Spleen (tissue), 11 donors: ENCODE measurements around the gene HDAC7. TPM values are rescaled to one million over a fixed set of nuclear protein-coding genes. Genes with fewer than 3 reads are reported as not detected.

Experiments used
- DNase-seq: peaks from one replicate; pipeline ENCODE4 v3.0.0-alpha.2; 2020
- H3K27ac ChIP-seq, 8 donors: fragments of 200-600 bp; sonication (generic) in 7 of 8; 1 replicate in 4 of 8; 2 replicates in 4 of 8; pipeline versions ENCODE4 v1.5.0 to v1.8.0; 2016 to 2021; ENCODE audit warnings: inconsistent platforms in 4 of 8, mild to moderate bottlenecking in 4 of 8, moderate library complexity in 1 of 8
- H3K27me3 ChIP-seq, 7 donors: fragments of 200-600 bp; sonication (generic) in 6 of 7; replicated peaks in 1 of 7; 1 replicate in 4 of 7; 2 replicates in 3 of 7; pipeline versions ENCODE4 v1.5.0 to v1.8.0; 2016 to 2021; ENCODE audit warnings: inconsistent platforms in 3 of 7, mild to moderate bottlenecking in 1 of 7
- H3K36me3 ChIP-seq, 6 donors: fragments of 200-600 bp; sonication (generic) in 5 of 6; 1 replicate in 4 of 6; 2 replicates in 2 of 6; pipeline versions ENCODE4 v1.5.0 to v1.8.0; 2016 to 2021; ENCODE audit warnings: inconsistent platforms in 2 of 6
- H3K4me1 ChIP-seq, 6 donors: fragments of 200-600 bp; sonication (generic) in 5 of 6; 1 replicate in 3 of 6; 2 replicates in 3 of 6; pipeline versions ENCODE4 v1.5.0 to v1.8.0; 2016 to 2021; ENCODE audit warnings: inconsistent platforms in 3 of 6
- H3K4me3 ChIP-seq, 8 donors: fragments of 200-600 bp; sonication (generic) in 7 of 8; 1 replicate in 4 of 8; 2 replicates in 4 of 8; pipeline versions ENCODE4 v1.5.0 to v1.8.0; 2016 to 2021; ENCODE audit warnings: inconsistent platforms in 4 of 8, mild to moderate bottlenecking in 4 of 8, moderate library complexity in 2 of 8
- H3K9me3 ChIP-seq, 8 donors: fragments of 200-600 bp; sonication (generic) in 7 of 8; 1 replicate in 4 of 8; 2 replicates in 4 of 8; pipeline versions ENCODE4 v1.5.0 to v1.8.0; 2016 to 2021; ENCODE audit warnings: inconsistent platforms in 4 of 8
- POLR2A ChIP-seq, 3 donors: fragments of 450-650 bp; IDR thresholded peaks; one replicate each; pipeline ENCODE4 v1.5.1; 2017; ENCODE audit warnings: antibody characterized with exemption in 3 of 3, mild to moderate bottlenecking in 1 of 3
- POLR2AphosphoS5 ChIP-seq, 3 donors: sonication (generic); formaldehyde crosslinking; IDR thresholded peaks; one replicate each; pipeline ENCODE4 v1.5.1; 2017; ENCODE audit warnings: antibody characterized with exemption in 3 of 3
- WGBS, 5 donors: extraction: QIAGEN DNeasy Blood & Tissue Kit in 3 of 5; methylation state at CpG; one replicate each; pipeline versions ENCODE4 v1.1.5 to v1.1.7; 2013 to 2018; 5-methylcytosine and 5-hydroxymethylcytosine counted together
- intact Hi-C: fragments of 100-400 bp; cut with DNase I; formaldehyde crosslinking; loops from one replicate; pipeline ENCODE4 v1.15.0; 2023; ENCODE audit warnings: low total_unique reads
- polyA plus RNA-seq, 3 donors: library from polyadenylated mRNA; stranded (reverse); fragments of 200-250 nt; gene quantifications; one replicate each; pipeline ENCODE4 v1.2.1, GENCODE V29; 2013
- total RNA-seq, 7 donors: library from RNA; depleted of rRNA in 3 of 7; stranded (reverse); fragments of >200 nt in 3 of 7; fragmentation: NEBNext Ultra II Directional in 4 of 7; extraction: Animal tissue kit (Norgen Biotek cat#: 25700) in 4 of 7; gene quantifications; one replicate each; pipeline versions ENCODE4 v1.1.0 to v1.2.1, GENCODE V29; 2016 to 2021
- TF ChIP-seq, protein P1 (sequence below), 11 experiments: fragments of 200-600 bp in 7 of 11; fragments of 450-650 bp in 4 of 11; sonication (generic) in 4 of 11; IDR thresholded peaks in 8 of 11; conservative IDR thresholded peaks in 3 of 11; 1 replicate in 7 of 11; 2 replicates in 4 of 11; pipeline versions ENCODE4 v1.4.0 to v1.8.0; 2016 to 2021; ENCODE audit warnings: antibody characterized with exemption in 11 of 11, inconsistent platforms in 4 of 11, mild to moderate bottlenecking in 1 of 11
- donor health status: healthy with polysubstance abuse.
- donor health status: DM: no; HTN: no; CAD: no; lungs with moderate emphysema.
- donor health status: DM: no; HTN: no; CAD: no.
- donor health status: Bipolar disorder and iron deficiency.
- donor health status: healthy.
- donor health status: DM: no; HTN: no; CAD: no.
- donor health status: DM: yes; HTN: yes; CAD: no.

HDAC7 gene
- total and polyA plus RNA-seq, 10 donors, result 39.6 to 158 (median 101) TPM

DNA sequence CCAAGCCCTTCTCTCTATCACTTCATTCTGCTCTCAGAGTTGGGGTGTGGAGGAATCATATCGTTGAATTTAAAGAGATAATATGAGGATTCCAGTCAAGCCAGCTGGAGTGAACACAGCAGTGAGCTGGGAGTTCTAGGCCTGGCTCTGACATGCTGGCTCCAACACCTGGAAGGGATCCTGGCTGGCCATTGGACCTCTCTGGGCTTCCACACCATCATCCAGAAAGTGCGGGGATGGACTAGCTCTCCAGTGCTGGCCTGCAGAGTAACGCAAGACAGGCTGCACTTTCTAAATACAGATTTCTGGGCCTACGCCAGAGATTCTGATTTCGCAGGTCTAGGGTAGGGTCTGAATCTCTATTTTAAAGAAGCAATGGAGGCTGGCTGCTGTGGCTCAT lies 34.8 kb upstream of the HDAC7 start:
- H3K36me3 ChIP-seq, result peaks cover 0 to 66% (median 3%) of the 10 kb centered on the region in 6 donors
- intact Hi-C loops, result no loop called here
- DNase-seq, result no peak
- no peak overlapping the region for H3K27ac ChIP-seq
- WGBS, 5 donors, result 94 to 99% (median 97%) methylated on average over 5 of the region's 5 CpGs
- TF ChIP-seq POLR2AphosphoS5 (IDR thresholded peaks at IDR 0.05) (no peak), POLR2A (IDR thresholded peaks at IDR 0.05) (no peak)
- TF ChIP-seq, protein P1, sequence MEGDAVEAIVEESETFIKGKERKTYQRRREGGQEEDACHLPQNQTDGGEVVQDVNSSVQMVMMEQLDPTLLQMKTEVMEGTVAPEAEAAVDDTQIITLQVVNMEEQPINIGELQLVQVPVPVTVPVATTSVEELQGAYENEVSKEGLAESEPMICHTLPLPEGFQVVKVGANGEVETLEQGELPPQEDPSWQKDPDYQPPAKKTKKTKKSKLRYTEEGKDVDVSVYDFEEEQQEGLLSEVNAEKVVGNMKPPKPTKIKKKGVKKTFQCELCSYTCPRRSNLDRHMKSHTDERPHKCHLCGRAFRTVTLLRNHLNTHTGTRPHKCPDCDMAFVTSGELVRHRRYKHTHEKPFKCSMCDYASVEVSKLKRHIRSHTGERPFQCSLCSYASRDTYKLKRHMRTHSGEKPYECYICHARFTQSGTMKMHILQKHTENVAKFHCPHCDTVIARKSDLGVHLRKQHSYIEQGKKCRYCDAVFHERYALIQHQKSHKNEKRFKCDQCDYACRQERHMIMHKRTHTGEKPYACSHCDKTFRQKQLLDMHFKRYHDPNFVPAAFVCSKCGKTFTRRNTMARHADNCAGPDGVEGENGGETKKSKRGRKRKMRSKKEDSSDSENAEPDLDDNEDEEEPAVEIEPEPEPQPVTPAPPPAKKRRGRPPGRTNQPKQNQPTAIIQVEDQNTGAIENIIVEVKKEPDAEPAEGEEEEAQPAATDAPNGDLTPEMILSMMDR (IDR thresholded peaks at IDR 0.05 in 8 of 11, conservative IDR thresholded peaks at IDR 0.05 in 3 of 11), result no peak
- H3K4me1 ChIP-seq, result no peaks in the 10 kb centered on the region
- no peak overlapping the region for H3K4me3 ChIP-seq
- no peaks in the 10 kb centered on the region for H3K27me3 ChIP-seq
- H3K9me3 ChIP-seq, result no peaks in the 10 kb centered on the region

DNA sequence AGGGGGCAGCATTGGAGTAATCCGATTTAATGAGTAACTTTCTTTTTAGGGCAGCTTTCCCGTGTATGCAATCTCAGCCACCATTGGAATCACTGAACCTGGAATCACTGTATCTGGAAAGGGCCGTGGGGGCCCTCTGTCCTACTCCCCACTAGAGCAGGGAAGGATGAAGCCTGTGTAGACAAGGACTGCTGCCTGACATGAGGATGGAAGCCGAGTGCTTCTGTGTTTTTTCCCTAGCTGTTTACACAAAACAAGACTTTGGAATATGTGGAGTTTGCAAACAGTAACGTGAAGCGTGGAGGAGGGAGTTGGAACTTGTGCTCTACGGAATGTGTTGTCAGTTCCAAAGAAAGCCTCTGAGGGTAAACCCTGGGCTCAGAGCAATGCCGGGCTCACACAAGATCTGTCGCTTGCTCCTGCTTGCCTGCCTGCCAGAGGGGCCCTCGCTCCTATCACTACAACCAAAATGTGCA lies 32.4 kb upstream of the HDAC7 start:
- H3K4me3 ChIP-seq, result no peak overlapping the region
- intact Hi-C loops, result no loop called here
- H3K27ac ChIP-seq, result no peak overlapping the region
- no peak for TF ChIP-seq POLR2A (IDR thresholded peaks at IDR 0.05)
- TF ChIP-seq, protein P1 (IDR thresholded peaks at IDR 0.05 in 8 of 11, conservative IDR thresholded peaks at IDR 0.05 in 3 of 11), result no peak
- no peak for TF ChIP-seq POLR2AphosphoS5 (IDR thresholded peaks at IDR 0.05)
- H3K4me1 ChIP-seq, result no peaks in the 10 kb centered on the region
- H3K36me3 ChIP-seq, result peaks cover 0 to 61% (median 3%) of the 10 kb centered on the region in 6 donors
- no peak for DNase-seq
- H3K9me3 ChIP-seq, result no peaks in the 10 kb centered on the region
- no peaks in the 10 kb centered on the region for H3K27me3 ChIP-seq
- WGBS, 5 donors, result 80 to 88% (median 82%) methylated on average over 10 of the region's 10 CpGs

DNA sequence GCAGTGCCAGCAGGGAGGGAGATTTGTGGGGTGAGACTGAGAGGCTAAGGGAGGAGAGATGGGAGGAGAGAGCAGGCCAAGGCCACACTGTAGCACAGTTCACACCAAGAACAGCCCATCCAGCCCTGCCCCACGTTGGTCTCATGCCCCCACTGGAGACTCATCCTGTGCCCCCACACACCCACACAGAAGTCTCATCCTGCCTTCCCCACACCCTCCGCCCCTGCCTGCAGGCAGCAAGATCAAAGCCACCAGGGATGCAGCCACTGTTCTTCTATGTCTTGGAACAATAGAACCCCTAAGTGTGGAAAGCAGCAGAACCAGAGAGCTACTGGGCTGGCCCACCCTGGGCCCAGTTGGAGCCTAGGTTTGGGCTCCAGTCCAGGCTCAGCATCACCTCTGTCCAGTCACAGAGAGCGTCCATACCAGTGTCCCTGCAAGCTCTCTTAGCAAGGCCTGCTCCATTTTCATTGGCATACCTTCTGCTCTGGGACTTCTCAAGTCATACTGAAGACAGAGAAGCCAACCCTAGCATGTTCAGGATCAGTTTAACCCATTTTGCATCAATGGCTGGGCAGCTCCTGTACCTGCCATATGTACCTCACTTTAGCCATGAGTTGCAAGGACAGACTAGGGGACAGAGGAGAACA lies 31.7 kb upstream of the HDAC7 start:
- Histone ChIP-seq H3K27me3 (no peaks in the 10 kb centered on the region), H3K27ac (no peak overlapping the region), H3K36me3 (peaks cover 0 to 60% (median 0%) of the 10 kb centered on the region in 6 donors), H3K9me3 (no peaks in the 10 kb centered on the region), H3K4me3 (no peak overlapping the region), H3K4me1 (no peaks in the 10 kb centered on the region)
- intact Hi-C loops, result no loop called here
- no peak for DNase-seq
- 72 to 84% (median 77%) methylated on average over 3 of the region's 3 CpGs for WGBS, 5 donors
- no peak for TF ChIP-seq POLR2AphosphoS5 (IDR thresholded peaks at IDR 0.05)
- TF ChIP-seq, protein P1 (IDR thresholded peaks at IDR 0.05 in 8 of 11, conservative IDR thresholded peaks at IDR 0.05 in 3 of 11), result no peak
- TF ChIP-seq POLR2A (IDR thresholded peaks at IDR 0.05), result no peak

DNA sequence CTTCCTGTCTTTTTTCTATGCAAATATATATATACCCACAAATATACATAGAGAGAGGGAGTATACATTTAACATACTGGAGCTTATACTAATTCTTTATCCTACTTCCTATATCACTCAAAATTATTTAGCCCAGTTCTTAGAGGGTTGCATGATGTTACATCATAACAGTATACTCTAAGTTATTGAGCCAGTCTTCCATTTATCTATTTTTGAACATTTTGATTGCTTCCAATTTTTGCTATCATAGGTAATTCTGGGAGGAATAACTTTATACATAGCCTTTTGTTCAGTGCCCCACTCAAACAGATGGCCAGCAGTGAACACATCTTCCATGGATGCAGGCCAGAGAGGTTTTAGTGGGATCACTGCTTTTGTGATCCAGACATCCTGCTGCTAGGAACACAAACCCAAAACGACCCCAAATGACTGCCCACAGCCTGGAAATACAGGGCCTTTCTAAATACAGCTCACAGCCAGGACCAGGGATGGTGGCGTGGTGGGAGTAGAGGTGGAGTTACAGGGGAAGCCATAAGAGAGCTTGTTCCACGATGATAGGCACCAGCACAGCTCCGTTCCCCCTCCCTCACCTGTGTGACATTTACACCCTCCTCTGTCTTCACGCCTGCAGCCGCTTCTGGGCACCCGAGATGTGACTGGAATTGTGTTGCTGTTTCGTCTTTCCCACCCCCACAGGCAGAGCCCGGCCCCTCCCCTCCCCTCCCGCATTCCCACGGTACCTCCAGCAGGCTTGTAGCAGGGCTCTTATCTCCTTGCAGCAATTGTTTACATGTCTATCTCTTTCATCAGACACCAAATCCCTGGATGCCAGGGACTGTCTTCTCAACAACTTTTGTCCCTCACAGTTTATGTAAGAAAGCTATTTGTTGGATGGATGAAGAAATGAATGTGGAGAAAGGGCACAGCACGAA lies 30.7 kb upstream of the HDAC7 start:
- Histone ChIP-seq H3K36me3 (peaks cover 0 to 64% (median 0%) of the 10 kb centered on the region in 6 donors), H3K27me3 (no peaks in the 10 kb centered on the region), H3K9me3 (no peaks in the 10 kb centered on the region), H3K4me1 (no peaks in the 10 kb centered on the region), H3K4me3 (no peak overlapping the region), H3K27ac (no peak overlapping the region)
- 71 to 90% (median 80%) methylated on average over 12 of the region's 12 CpGs for WGBS, 5 donors
- TF ChIP-seq, protein P1 (IDR thresholded peaks at IDR 0.05 in 8 of 11, conservative IDR thresholded peaks at IDR 0.05 in 3 of 11), result no peak
- TF ChIP-seq POLR2AphosphoS5 (IDR thresholded peaks at IDR 0.05) (no peak), POLR2A (IDR thresholded peaks at IDR 0.05) (no peak)
- intact Hi-C loops, result no loop called here
- DNase-seq, result no peak
